SH-SY5Y (cell line): ENCODE results near the gene WDR70.

ENCODE experiments used
- GATA2 ChIP-seq: IDR thresholded peaks from 2 replicates; pipeline ENCODE4 v1.6.1; 2011; ENCODE audit warnings: mild to moderate bottlenecking, low read depth, low read length
- GATA3 ChIP-seq: IDR thresholded peaks from 2 replicates; pipeline ENCODE4 v1.6.1; 2011; ENCODE audit warnings: low read depth, mild to moderate bottlenecking, low read length, moderate library complexity

Gene WDR70

GRCh38 chr5:37506722-37507121 lies 127.6 kb downstream of the WDR70 start:
- TF ChIP-seq GATA2 (no peak), GATA3 (no peak)

- no peak for TF ChIP-seq GATA2
These were observed 132.5 kb downstream of the WDR70 start for GRCh38 chr5:37511646-37512045.

- TF ChIP-seq GATA3 (no peak), GATA2 (no peak)
These were observed 135.8 kb downstream of the WDR70 start for GRCh38 chr5:37514946-37515345.

- TF ChIP-seq GATA2 (no peak), GATA3 (no peak)
These were observed 138.6 kb downstream of the WDR70 start for GRCh38 chr5:37517686-37518085.

GRCh38 chr5:37519304-37519703 lies 140.2 kb downstream of the WDR70 start:
- no peak for TF ChIP-seq GATA3
- no peak for TF ChIP-seq GATA2

GRCh38 chr5:37519807-37520206 lies 140.7 kb downstream of the WDR70 start:
- TF ChIP-seq GATA2 (no peak), GATA3 (no peak)

GRCh38 chr5:37520811-37521210 lies 141.7 kb downstream of the WDR70 start:
- TF ChIP-seq GATA2: no peak
- TF ChIP-seq GATA3: no peak

- TF ChIP-seq GATA2: no peak
These were observed 154.0 kb downstream of the WDR70 start for GRCh38 chr5:37532976-37533740.

- TF ChIP-seq GATA2: no peak
- TF ChIP-seq GATA3: no peak
These were observed 154.7 kb downstream of the WDR70 start for GRCh38 chr5:37533851-37534250.

- no peak for TF ChIP-seq GATA2
- no peak for TF ChIP-seq GATA3
These were observed 160.3 kb downstream of the WDR70 start for GRCh38 chr5:37539459-37539858.

GRCh38 chr5:37543216-37543615 lies 164.1 kb downstream of the WDR70 start:
- TF ChIP-seq GATA2 (no peak), GATA3 (no peak)

GRCh38 chr5:37549411-37549810 lies 170.3 kb downstream of the WDR70 start:
- no peak for TF ChIP-seq GATA2
- TF ChIP-seq GATA3: no peak

- no peak for TF ChIP-seq GATA2
- TF ChIP-seq GATA3: no peak
These were observed 173.0 kb downstream of the WDR70 start for GRCh38 chr5:37552161-37552560.

- TF ChIP-seq GATA2 (no peak), GATA3 (no peak)
These were observed 173.9 kb downstream of the WDR70 start for GRCh38 chr5:37552770-37553719.

- TF ChIP-seq GATA2 (no peak), GATA3 (no peak)
These were observed 174.7 kb downstream of the WDR70 start for GRCh38 chr5:37553720-37554404.

GRCh38 chr5:37554405-37554739 lies 175.3 kb downstream of the WDR70 start:
- TF ChIP-seq GATA2 (no peak), GATA3 (no peak)

GRCh38 chr5:37554938-37555337 lies 175.8 kb downstream of the WDR70 start:
- TF ChIP-seq GATA2 (no peak), GATA3 (no peak)
